Panc1 (cell line): ENCODE data around the gene FEN1. TPM values are rescaled to one million over a fixed set of nuclear protein-coding genes. Genes with fewer than 3 reads are reported as not detected.

Experiments used
- ATAC-seq: fragments of 200-7000 bp; cut with Tn5 transposase; 2 replicates; pipeline ENCODE4 v1.9.1; 2020; ENCODE audit warnings: mild to moderate bottlenecking, moderate library complexity
- BruUV-seq: library from RNA; stranded (reverse); fragments of 400-500 nt; replicated peaks from 2 replicates; lab custom pipeline; 2021; lab: Mats Ljungman, UMichigan
- CTCF ChIA-PET: fragments of 300-600 bp; sonication (Branson Sonifier 250); formaldehyde crosslinking; loops from one replicate; lab custom pipeline; 2022; ENCODE audit warnings: antibody characterized with exemption; lab: Charles Lee
- POLR2A ChIA-PET: fragments of 300-600 bp; sonication (Branson Sonifier 250); formaldehyde crosslinking; loops from one replicate; lab custom pipeline; 2022; ENCODE audit warnings: antibody characterized with exemption; lab: Charles Lee
- DNase-seq: peaks from one replicate; pipeline ENCODE4 v3.0.0-alpha.2; 2010; ENCODE audit warnings: low read depth, low spot score
- H3K27ac ChIP-seq: 2 replicates; pipeline ENCODE4 v1.5.1; 2011; ENCODE audit warnings: mild to moderate bottlenecking, low read length, inconsistent platforms
- H3K27me3 ChIP-seq: fragments of 200-500 bp; sonication (Bioruptor generic); 2 replicates; pipeline ENCODE4 v1.6.0; 2014; ENCODE audit warnings: low read length, inconsistent platforms; ENCODE audit not compliant: control insufficient read depth, insufficient read depth
- H3K36me3 ChIP-seq: fragments of 200-500 bp; sonication (Bioruptor generic); 2 replicates; pipeline ENCODE4 v1.5.1; 2014; ENCODE audit warnings: inconsistent platforms, mild to moderate bottlenecking, low read length, moderate library complexity; ENCODE audit not compliant: control insufficient read depth, insufficient read depth
- H3K4me1 ChIP-seq: 2 replicates; pipeline ENCODE4 v1.5.1; 2011; ENCODE audit warnings: inconsistent platforms, mild to moderate bottlenecking, low read length, moderate library complexity; ENCODE audit not compliant: control insufficient read depth, insufficient read depth
- H3K4me3 ChIP-seq, 2 experiments: 2 replicates each; pipeline ENCODE4 v1.5.1; 2011 to 2012; ENCODE audit warnings: low read depth in 2 of 2, low read length in 2 of 2, mild to moderate bottlenecking in 2 of 2, inconsistent platforms in 1 of 2, moderate library complexity in 1 of 2
- H3K9me3 ChIP-seq: fragments of 200-500 bp; sonication (Bioruptor generic); 2 replicates; pipeline ENCODE4 v1.5.1; 2014; ENCODE audit warnings: low read depth, mild to moderate bottlenecking, inconsistent platforms, low read length, moderate library complexity; ENCODE audit not compliant: control insufficient read depth, insufficient read depth
- CTCF ChIP-seq: fragments of 450-650 bp; IDR thresholded peaks from 2 replicates; pipeline ENCODE4 v1.5.1; 2017; ENCODE audit warnings: mild to moderate bottlenecking
- POLR2AphosphoS5 ChIP-seq: IDR thresholded peaks from 2 replicates; pipeline ENCODE4 v1.6.1; 2012; ENCODE audit warnings: mild to moderate bottlenecking, low read depth, low read length, moderate library complexity
- SIN3A ChIP-seq: IDR thresholded peaks from 2 replicates; pipeline ENCODE4 v1.6.1; 2012; ENCODE audit warnings: low read depth, mild to moderate bottlenecking, low read length, moderate library complexity, borderline replicate concordance; ENCODE audit not compliant: insufficient read depth
- TCF7L2 ChIP-seq: IDR thresholded peaks from 2 replicates; pipeline ENCODE4 v1.6.1; 2011; ENCODE audit warnings: mild to moderate bottlenecking, low read depth, low read length, inconsistent platforms
- in situ Hi-C: cut with HindIII; loops from 2 replicates; pipeline ENCODE4 v1.10.0; 2016; ENCODE audit warnings: low sequenced_read_pairs, low pct_unique_long_range_greater_than_20kb
- intact Hi-C: fragments of 100-400 bp; cut with micrococcal nuclease; formaldehyde crosslinking; loops from one replicate; pipeline ENCODE4 v1.10.0; 2022; ENCODE audit not compliant: unreplicated experiment
- total RNA-seq: library from RNA; stranded (reverse); gene quantifications from one replicate; pipeline ENCODE4 v1.2.1, GENCODE V29; 2021; ENCODE audit not compliant: unreplicated experiment
- TF ChIP-seq, protein P1 (sequence below), 2 experiments: IDR thresholded peaks; 2 replicates each; pipeline ENCODE4 v1.6.1; 2011 to 2012; ENCODE audit warnings: low read depth in 2 of 2, control low read depth in 1 of 2, low read length in 1 of 2, mild to moderate bottlenecking in 1 of 2, moderate library complexity in 1 of 2; ENCODE audit not compliant: insufficient read depth in 1 of 2

The FEN1 gene
- total RNA-seq, 1 experiment from 2014 or later, result 67.6 TPM

DNA sequence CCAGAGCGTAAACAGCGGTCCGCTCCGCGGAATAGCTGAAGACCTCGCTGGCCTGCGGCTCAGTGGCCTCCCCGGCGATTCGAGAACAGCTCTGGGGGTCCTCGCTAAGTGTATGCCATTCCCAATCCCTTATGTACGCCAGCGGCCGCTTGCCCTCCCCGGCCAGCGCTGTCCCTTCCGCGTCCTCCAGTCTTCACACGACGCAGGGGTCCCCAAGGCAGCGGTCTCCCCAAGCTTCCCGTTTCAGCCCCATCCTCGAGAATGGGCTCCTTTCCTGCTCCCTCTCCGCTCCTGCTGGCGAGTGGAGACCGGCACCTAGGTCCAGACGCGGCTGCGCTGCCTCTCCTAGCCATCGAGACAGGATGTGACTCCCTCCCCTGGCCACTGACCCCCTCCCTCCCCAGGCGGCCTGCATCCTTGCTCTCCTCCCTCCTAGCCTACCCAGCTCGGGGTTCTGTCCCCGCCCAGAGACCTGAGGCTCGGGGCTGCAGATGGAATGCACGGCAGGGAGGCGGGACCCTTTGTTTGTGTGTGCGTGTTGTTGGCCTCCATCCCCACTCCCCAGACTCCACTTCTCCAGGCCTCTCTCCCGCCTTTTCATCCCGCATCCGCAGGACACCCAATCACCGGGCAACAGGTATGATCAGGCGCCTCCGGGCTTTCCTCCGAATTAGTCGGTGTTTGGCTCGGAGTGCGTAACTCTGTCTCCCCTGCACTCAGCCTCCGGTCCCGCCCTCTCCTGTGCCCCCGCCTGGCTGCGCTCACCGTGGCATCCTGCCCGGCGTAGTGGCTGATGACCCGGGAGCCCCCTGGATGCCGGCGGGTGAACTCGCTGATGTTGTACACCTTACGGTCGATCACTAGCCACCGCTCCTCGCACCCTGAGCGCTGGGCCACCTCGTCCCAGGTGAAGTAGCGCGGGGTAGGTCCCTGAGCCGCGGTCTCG lies 23.4 kb downstream of the FEN1 start:
- BruUV-seq, result TSS peak; percentile 65
- Histone ChIP-seq H3K4me1 (peaks cover 17% of the 10 kb centered on the region), H3K4me3 (peak overlapping the region; percentile 69 to 91), H3K27ac (peak overlapping the region; percentile 95), H3K9me3 (no peaks in the 10 kb centered on the region), H3K36me3 (peaks cover 9% of the 10 kb centered on the region; the same call in 1 of the 2 replicates), H3K27me3 (no peaks in the 10 kb centered on the region)
- DNase-seq (no peak), ATAC-seq (peak; percentile 53)
- TF ChIP-seq POLR2AphosphoS5 (peak; percentile 11; the same call in 1 of the 2 replicates), TCF7L2 (no peak), SIN3A (peak; percentile 53; the same call in 1 of the 2 replicates)
- TF ChIP-seq, protein P1, sequence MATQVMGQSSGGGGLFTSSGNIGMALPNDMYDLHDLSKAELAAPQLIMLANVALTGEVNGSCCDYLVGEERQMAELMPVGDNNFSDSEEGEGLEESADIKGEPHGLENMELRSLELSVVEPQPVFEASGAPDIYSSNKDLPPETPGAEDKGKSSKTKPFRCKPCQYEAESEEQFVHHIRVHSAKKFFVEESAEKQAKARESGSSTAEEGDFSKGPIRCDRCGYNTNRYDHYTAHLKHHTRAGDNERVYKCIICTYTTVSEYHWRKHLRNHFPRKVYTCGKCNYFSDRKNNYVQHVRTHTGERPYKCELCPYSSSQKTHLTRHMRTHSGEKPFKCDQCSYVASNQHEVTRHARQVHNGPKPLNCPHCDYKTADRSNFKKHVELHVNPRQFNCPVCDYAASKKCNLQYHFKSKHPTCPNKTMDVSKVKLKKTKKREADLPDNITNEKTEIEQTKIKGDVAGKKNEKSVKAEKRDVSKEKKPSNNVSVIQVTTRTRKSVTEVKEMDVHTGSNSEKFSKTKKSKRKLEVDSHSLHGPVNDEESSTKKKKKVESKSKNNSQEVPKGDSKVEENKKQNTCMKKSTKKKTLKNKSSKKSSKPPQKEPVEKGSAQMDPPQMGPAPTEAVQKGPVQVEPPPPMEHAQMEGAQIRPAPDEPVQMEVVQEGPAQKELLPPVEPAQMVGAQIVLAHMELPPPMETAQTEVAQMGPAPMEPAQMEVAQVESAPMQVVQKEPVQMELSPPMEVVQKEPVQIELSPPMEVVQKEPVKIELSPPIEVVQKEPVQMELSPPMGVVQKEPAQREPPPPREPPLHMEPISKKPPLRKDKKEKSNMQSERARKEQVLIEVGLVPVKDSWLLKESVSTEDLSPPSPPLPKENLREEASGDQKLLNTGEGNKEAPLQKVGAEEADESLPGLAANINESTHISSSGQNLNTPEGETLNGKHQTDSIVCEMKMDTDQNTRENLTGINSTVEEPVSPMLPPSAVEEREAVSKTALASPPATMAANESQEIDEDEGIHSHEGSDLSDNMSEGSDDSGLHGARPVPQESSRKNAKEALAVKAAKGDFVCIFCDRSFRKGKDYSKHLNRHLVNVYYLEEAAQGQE (IDR thresholded peaks at IDR 0.05; ENCODE audit: insufficient read depth in 1 of 2, low read depth in 2 of 2, low read length in 1 of 2), result no peak
- in situ Hi-C loops, result no loop called here
- ChIA-PET CTCF (interaction anchor here (0.6 to 1.9 kb wide), 3 partner anchors 19 to 700 kb away, joined by 3 to 10 read pairs (median 8); no protein-coding TSS in a partner anchor), POLR2A (interaction anchor here (0.6 to 1.3 kb wide), 9 partner anchors 12 to 1025 kb away, joined by 3 to 10 read pairs (median 3); partner anchors contain the start of genes C11orf98, CSKMT, FADS2 and FEN1)
- intact Hi-C loops, result no loop called here

DNA sequence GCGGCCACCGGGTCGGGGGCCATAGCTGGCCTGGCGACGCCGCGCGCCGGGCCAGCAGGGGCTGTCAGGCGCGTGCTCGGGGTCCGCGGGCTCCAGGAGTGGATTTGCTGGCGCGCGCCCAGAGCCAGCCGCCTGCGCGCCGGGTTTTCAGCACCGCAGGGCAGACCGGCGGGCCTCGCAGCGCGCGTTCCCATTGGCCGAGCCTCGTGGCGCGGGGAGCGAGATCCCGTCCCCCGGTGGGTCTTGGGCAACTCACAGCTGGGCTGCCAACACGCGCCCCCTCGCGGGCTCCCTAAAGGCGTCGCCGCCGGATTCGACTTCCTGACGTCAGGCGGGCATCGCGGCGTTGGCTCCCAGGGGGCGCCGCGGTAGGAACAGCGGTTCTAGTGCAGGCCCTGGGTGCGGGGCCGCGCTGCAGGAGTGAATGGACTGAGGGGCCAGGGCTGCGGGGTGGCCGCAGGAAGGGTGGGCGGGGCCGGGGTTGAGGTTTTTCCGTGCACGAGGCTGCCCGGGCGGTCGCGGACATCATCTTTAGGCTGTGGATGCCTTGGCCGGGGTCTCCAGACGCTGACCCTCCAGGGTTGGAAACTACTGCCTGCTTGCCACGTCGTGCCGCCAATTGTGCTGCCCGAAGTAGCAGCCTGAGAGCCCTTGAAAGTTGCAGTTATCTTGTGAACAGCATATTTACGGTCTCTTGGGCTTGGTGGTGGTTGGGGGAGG lies 24.2 kb downstream of the FEN1 start, which contains the start of gene FADS1:
Gene FADS1 (minus strand): TSS at position 268 of the 720 bp plus-strand sequence. CDS start 74 bp downstream, at position 194.
- peak; percentile 74 for ATAC-seq
- H3K27me3 ChIP-seq, result no peaks in the 10 kb centered on the region
- intact Hi-C loops (no loop called here), in situ Hi-C loops (no loop called here)
- H3K4me1 ChIP-seq, result peaks cover 17% of the 10 kb centered on the region
- no peaks in the 10 kb centered on the region for H3K9me3 ChIP-seq
- POLR2A ChIA-PET, result interaction anchor here (0.7 kb wide), 1 partner anchor 50 kb away, joined by 3 read pairs; no protein-coding TSS in a partner anchor
- TF ChIP-seq, protein P1 (IDR thresholded peaks at IDR 0.05; ENCODE audit: insufficient read depth in 1 of 2, low read depth in 2 of 2, low read length in 1 of 2), result peak in 1 of 2 experiments; percentile 44; a peak in 1 of 4 replicates
- TF ChIP-seq TCF7L2, result no peak
- peak; percentile 54; the same call in 1 of the 2 replicates for TF ChIP-seq SIN3A
- TF ChIP-seq CTCF, result peak; percentile 90
- TF ChIP-seq POLR2AphosphoS5, result 0 out of 2 replicates have a peak, but pooled peaks have one; percentile 41
- H3K27ac ChIP-seq, result peak within 1 kb of the TSS; percentile 95
- no TSS peak for BruUV-seq
- peak within 1 kb of the TSS; percentile 69 to 91 for H3K4me3 ChIP-seq
- CTCF ChIA-PET, result no interaction called here
- peaks cover 8% of the 10 kb centered on the region; the same call in 1 of the 2 replicates for H3K36me3 ChIP-seq
- DNase-seq, result no peak
